HG02588 (cell line): ENCODE data around the gene DNMT3L.
"Not testable (repeated sequence)": the region's sequence is repeated elsewhere in the genome, so short reads cannot be mapped to it uniquely, and the experiment has no call there.

Source experiments
- ATAC-seq: cut with Tn5 transposase; IDR thresholded peaks from one replicate; pipeline ENCODE4 v1.9.1; 2021; ENCODE audit warnings: mild to moderate bottlenecking, moderate library complexity; ENCODE audit not compliant: unreplicated experiment

The DNMT3L gene

GRCh38 chr21:44199448-44199847 lies 62.2 kb downstream of the DNMT3L start:
- ATAC-seq = no peak

GRCh38 chr21:44197156-44197516 lies 64.6 kb downstream of the DNMT3L start:
- not testable (repeated sequence) for ATAC-seq
